ENCODE measurements around the gene SULF2. TPM values are rescaled to one million over a fixed set of nuclear protein-coding genes. Genes with fewer than 3 reads are reported as not detected.

SULF2 gene
- total RNA-seq, 1 donor from 2014 or later: 24.0 TPM

DNA sequence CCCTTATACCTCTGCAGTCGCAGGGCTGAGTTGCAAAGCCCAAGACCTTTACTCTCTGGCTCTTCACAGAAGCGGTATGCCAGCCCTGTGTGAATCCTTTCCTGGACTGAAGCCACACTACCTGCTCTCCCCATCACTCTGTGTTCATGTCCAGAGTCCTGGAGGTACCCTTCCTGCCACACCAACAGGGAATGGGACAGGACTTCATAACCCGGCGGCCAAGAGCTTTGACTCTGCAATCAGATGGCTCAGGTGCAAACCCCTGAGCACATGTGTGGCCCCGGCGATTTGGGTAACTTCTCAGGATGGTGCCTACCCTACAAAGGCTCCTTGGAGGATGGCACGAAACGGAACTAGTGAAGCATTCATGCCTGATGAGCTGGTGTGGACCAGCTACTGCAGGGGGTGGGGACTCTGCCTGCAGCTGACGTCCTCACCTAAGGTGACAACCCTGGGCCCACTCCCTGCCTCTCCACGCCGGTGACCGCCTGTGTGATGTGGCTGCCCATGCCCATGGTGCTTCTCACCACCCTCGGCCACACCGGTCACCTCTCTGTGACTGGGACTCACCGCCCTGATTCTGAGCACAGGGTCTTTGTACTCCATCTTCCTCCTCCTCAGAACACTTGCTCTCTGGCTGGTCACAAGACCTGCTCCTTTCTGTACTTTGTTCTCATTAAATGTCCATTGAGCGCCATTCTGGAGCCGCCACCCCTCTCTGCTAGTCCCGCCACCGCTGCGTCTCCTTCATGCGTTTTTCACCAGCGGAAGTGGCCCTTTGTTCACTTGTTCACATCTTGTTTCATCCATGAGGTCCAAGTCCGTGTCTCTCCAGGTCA, 116.7 kb downstream of the SULF2 start:
- Mint-ChIP-seq H3K9me3 (no peaks in the 10 kb centered on the region), H3K27ac (no peak overlapping the region), H3K36me3 (peaks cover 3% of the 10 kb centered on the region), H3K4me3 (no peak overlapping the region), H3K4me1 (peaks cover 16% of the 10 kb centered on the region), H3K27me3 (ENCODE audit: insufficient read depth, low read depth) (peaks cover 4% of the 10 kb centered on the region)
- no peak overlapping the region for H3K4me2 ChIP-seq
- peaks cover under 1% of the 10 kb centered on the region for H3F3A ChIP-seq (ENCODE audit: low read depth)
- H2AFZ ChIP-seq (replicated peaks): no peak overlapping the region
- H4K20me1 ChIP-seq (ENCODE audit: low read depth): no peaks in the 10 kb centered on the region
- no peaks in the 10 kb centered on the region for H3K27me3 ChIP-seq
- DNase-seq (ENCODE audit: low spot score): no peak
- no peak overlapping the region for H3K4me3 ChIP-seq
- TF ChIP-seq, protein P1, sequence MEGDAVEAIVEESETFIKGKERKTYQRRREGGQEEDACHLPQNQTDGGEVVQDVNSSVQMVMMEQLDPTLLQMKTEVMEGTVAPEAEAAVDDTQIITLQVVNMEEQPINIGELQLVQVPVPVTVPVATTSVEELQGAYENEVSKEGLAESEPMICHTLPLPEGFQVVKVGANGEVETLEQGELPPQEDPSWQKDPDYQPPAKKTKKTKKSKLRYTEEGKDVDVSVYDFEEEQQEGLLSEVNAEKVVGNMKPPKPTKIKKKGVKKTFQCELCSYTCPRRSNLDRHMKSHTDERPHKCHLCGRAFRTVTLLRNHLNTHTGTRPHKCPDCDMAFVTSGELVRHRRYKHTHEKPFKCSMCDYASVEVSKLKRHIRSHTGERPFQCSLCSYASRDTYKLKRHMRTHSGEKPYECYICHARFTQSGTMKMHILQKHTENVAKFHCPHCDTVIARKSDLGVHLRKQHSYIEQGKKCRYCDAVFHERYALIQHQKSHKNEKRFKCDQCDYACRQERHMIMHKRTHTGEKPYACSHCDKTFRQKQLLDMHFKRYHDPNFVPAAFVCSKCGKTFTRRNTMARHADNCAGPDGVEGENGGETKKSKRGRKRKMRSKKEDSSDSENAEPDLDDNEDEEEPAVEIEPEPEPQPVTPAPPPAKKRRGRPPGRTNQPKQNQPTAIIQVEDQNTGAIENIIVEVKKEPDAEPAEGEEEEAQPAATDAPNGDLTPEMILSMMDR (IDR thresholded peaks at IDR 0.05): no peak
- no peak for TF ChIP-seq EZH2 (IDR thresholded peaks at IDR 0.05)
- TF ChIP-seq EZH2phosphoT487 (IDR thresholded peaks at IDR 0.05): no peak
- no peaks in the 10 kb centered on the region for H3K4me1 ChIP-seq
- no peak overlapping the region for H3K9ac ChIP-seq
- no peak overlapping the region for H3K27ac ChIP-seq
- H3K36me3 ChIP-seq: no peaks in the 10 kb centered on the region
- no peaks in the 10 kb centered on the region for H3K79me2 ChIP-seq (ENCODE audit: low read depth)
- no peaks in the 10 kb centered on the region for H3K9me3 ChIP-seq (ENCODE audit: low read depth)

GRCh38 chr20:47667531-47668312, 117.6 kb downstream of the SULF2 start:
- no peaks in the 10 kb centered on the region for H3K36me3 ChIP-seq
- H3K27ac Mint-ChIP-seq: no peak overlapping the region

DNA sequence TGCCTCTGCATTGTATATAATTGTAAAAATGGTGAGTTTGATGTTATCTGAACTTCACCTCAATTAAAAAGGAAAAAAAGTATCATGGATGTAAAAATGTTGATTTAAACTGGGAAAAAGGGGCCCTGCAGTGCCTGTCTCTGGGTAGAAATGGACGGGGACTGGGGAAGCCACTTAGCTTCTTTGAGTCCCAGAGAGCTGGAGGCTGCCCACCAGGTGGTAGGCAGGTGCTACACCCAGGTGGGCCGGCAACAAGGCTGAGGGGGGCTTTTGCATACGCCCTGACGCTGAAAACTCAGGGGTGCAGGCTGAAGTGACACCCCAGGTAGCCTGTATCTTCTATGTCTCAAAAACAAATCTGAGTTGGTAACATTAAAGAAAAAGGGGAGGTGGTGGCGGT, 118.2 kb downstream of the SULF2 start:
- H4K20me1 ChIP-seq (ENCODE audit: low read depth): no peaks in the 10 kb centered on the region
- peaks cover 2% of the 10 kb centered on the region for H3K27me3 Mint-ChIP-seq (ENCODE audit: insufficient read depth, low read depth)
- H3K27ac ChIP-seq: no peak overlapping the region
- peaks cover 3% of the 10 kb centered on the region for H3K36me3 Mint-ChIP-seq
- no peak overlapping the region for H3K4me3 Mint-ChIP-seq
- peaks cover 9% of the 10 kb centered on the region for H3F3A ChIP-seq (ENCODE audit: low read depth)
- H3K27me3 ChIP-seq: no peaks in the 10 kb centered on the region
- peaks cover 16% of the 10 kb centered on the region for H3K4me1 Mint-ChIP-seq
- H3K9me3 ChIP-seq (ENCODE audit: low read depth): no peaks in the 10 kb centered on the region
- no peaks in the 10 kb centered on the region for H3K36me3 ChIP-seq
- H3K9me3 Mint-ChIP-seq: no peaks in the 10 kb centered on the region
- no peaks in the 10 kb centered on the region for H3K79me2 ChIP-seq (ENCODE audit: low read depth)
- H3K4me1 ChIP-seq: no peaks in the 10 kb centered on the region
- TF ChIP-seq EZH2phosphoT487 (IDR thresholded peaks at IDR 0.05): no peak
- no peak for TF ChIP-seq EZH2 (IDR thresholded peaks at IDR 0.05)
- TF ChIP-seq, protein P1 (IDR thresholded peaks at IDR 0.05): no peak
- DNase-seq (ENCODE audit: low spot score): no peak
- no peak overlapping the region for H2AFZ ChIP-seq (replicated peaks)
- H3K4me2 ChIP-seq: no peak overlapping the region
- H3K4me3 ChIP-seq: no peak overlapping the region
- no peak overlapping the region for H3K9ac ChIP-seq
- H3K27ac Mint-ChIP-seq: peak overlapping the region; percentile 34

More at GRCh38 chr20:47667531-47668312, 117.6 kb downstream of the SULF2 start:
- H3K9me3 Mint-ChIP-seq: no peaks in the 10 kb centered on the region
- Histone ChIP-seq H3K9ac (no peak overlapping the region), H3K4me1 (no peaks in the 10 kb centered on the region), H2AFZ (replicated peaks) (no peak overlapping the region), H3K4me2 (no peak overlapping the region), H3K4me3 (no peak overlapping the region), H3K9me3 (ENCODE audit: low read depth) (no peaks in the 10 kb centered on the region), H4K20me1 (ENCODE audit: low read depth) (no peaks in the 10 kb centered on the region), H3K27ac (no peak overlapping the region), H3K79me2 (ENCODE audit: low read depth) (no peaks in the 10 kb centered on the region), H3K27me3 (no peaks in the 10 kb centered on the region), H3F3A (ENCODE audit: low read depth) (peaks cover 8% of the 10 kb centered on the region)
- TF ChIP-seq EZH2phosphoT487 (IDR thresholded peaks at IDR 0.05) (no peak), EZH2 (IDR thresholded peaks at IDR 0.05) (no peak)
- TF ChIP-seq, protein P1 (IDR thresholded peaks at IDR 0.05): no peak
- no peak for DNase-seq (ENCODE audit: low spot score)
- H3K4me3 Mint-ChIP-seq: no peak overlapping the region
- peaks cover 3% of the 10 kb centered on the region for H3K36me3 Mint-ChIP-seq
- peaks cover 16% of the 10 kb centered on the region for H3K4me1 Mint-ChIP-seq
- peaks cover 4% of the 10 kb centered on the region for H3K27me3 Mint-ChIP-seq (ENCODE audit: insufficient read depth, low read depth)
